GM21717 (cell line): Measurements from ENCODE around the gene GPC6.

Source experiments
- ATAC-seq: cut with Tn5 transposase; IDR thresholded peaks from one replicate; pipeline ENCODE4 v1.9.1; 2021; ENCODE audit warnings: mild to moderate bottlenecking, moderate library complexity; ENCODE audit not compliant: unreplicated experiment

The GPC6 gene

GRCh38 chr13:94308832-94309231 lies 1082.2 kb downstream of the GPC6 start:
- ATAC-seq = no peak

- no peak for ATAC-seq
Observed at GRCh38 chr13:94309576-94309975, 1083.0 kb downstream of the GPC6 start.

- no peak for ATAC-seq
Observed at GRCh38 chr13:94309997-94310855, 1083.6 kb downstream of the GPC6 start.

- no peak for ATAC-seq
Observed at GRCh38 chr13:94311893-94312292, 1085.3 kb downstream of the GPC6 start.

- ATAC-seq = peak; percentile 68
Observed at GRCh38 chr13:94312511-94313216, 1086.1 kb downstream of the GPC6 start.

- ATAC-seq = no peak
Observed at GRCh38 chr13:94313321-94313910, 1086.8 kb downstream of the GPC6 start.

GRCh38 chr13:94313926-94314325 lies 1087.3 kb downstream of the GPC6 start:
- ATAC-seq = no peak

- no peak for ATAC-seq
Observed at GRCh38 chr13:94315188-94315587, 1088.6 kb downstream of the GPC6 start.

GRCh38 chr13:94317063-94317491 lies 1090.5 kb downstream of the GPC6 start:
- ATAC-seq = peak; percentile 50

- ATAC-seq = no peak
Observed at GRCh38 chr13:94318418-94318817, 1091.8 kb downstream of the GPC6 start.

- ATAC-seq = no peak
Observed at GRCh38 chr13:94319501-94319900, 1092.9 kb downstream of the GPC6 start.

- ATAC-seq = no peak
Observed at GRCh38 chr13:94322925-94323763, 1096.5 kb downstream of the GPC6 start.

- no peak for ATAC-seq
Observed at GRCh38 chr13:94323764-94324758, 1097.5 kb downstream of the GPC6 start.

- no peak for ATAC-seq
Observed at GRCh38 chr13:94324767-94325540, 1098.3 kb downstream of the GPC6 start.

- no peak for ATAC-seq
Observed at GRCh38 chr13:94325650-94326049, 1099.0 kb downstream of the GPC6 start.

- peak; percentile 97 for ATAC-seq
Observed at GRCh38 chr13:94327318-94327717, 1100.7 kb downstream of the GPC6 start.

- no peak for ATAC-seq
Observed at GRCh38 chr13:94328381-94329041, 1101.9 kb downstream of the GPC6 start.

GRCh38 chr13:94329277-94329676 lies 1102.7 kb downstream of the GPC6 start:
- no peak for ATAC-seq
